OCI-LY7 (cell line): ENCODE measurements around the gene ZSCAN5C. TPM values are rescaled to one million over a fixed set of nuclear protein-coding genes. Genes with fewer than 3 reads are reported as not detected.

Experiments used
- BruUV-seq: library from RNA; stranded (reverse); fragments of 400-500 nt; replicated peaks from 2 replicates; lab custom pipeline; 2021; lab: Mats Ljungman, UMichigan
- CTCF ChIA-PET: fragments of 300-600 bp; sonication (Branson Sonifier 250); formaldehyde crosslinking; loops from one replicate; lab custom pipeline; 2022; ENCODE audit warnings: antibody characterized with exemption; ENCODE audit not compliant: unreplicated experiment; lab: Charles Lee
- POLR2A ChIA-PET: fragments of 300-600 bp; sonication (Branson Sonifier 250); formaldehyde crosslinking; loops from one replicate; lab custom pipeline; 2022; ENCODE audit warnings: antibody characterized with exemption; lab: Charles Lee
- DNase-seq: peaks from one replicate; pipeline ENCODE4 v3.0.0-alpha.2; 2015; ENCODE audit warnings: low spot score
- H2AFZ ChIP-seq: fragments of 200-600 bp; sonication (generic), shearing (Covaris generic); 2 replicates; pipeline ENCODE4 v1.6.1; 2014; ENCODE audit warnings: mild to moderate bottlenecking, antibody characterized with exemption, low read length, moderate library complexity
- H3K27ac ChIP-seq: fragments of 200-600 bp; sonication (generic); 2 replicates; pipeline ENCODE4 v1.5.1; 2014; ENCODE audit warnings: mixed run types, low read depth, mild to moderate bottlenecking, moderate library complexity, low read length, inconsistent platforms; ENCODE audit not compliant: poor library complexity, severe bottlenecking
- H3K36me3 ChIP-seq: fragments of 200-600 bp; sonication (generic); 2 replicates; pipeline ENCODE4 v1.6.1; 2014; ENCODE audit warnings: mild to moderate bottlenecking, antibody characterized with exemption, low read length, moderate library complexity, mixed read lengths; ENCODE audit not compliant: insufficient read depth
- H3K4me1 ChIP-seq: fragments of 200-600 bp; sonication (generic); 2 replicates; pipeline ENCODE4 v1.5.1; 2014; ENCODE audit warnings: mild to moderate bottlenecking, low read length; ENCODE audit not compliant: insufficient read depth, poor library complexity, severe bottlenecking
- H3K4me2 ChIP-seq: fragments of 200-600 bp; sonication (generic); 2 replicates; pipeline ENCODE4 v1.6.1; 2014; ENCODE audit warnings: mild to moderate bottlenecking, low read length
- H3K4me3 ChIP-seq: fragments of 200-600 bp; sonication (generic); 2 replicates; pipeline ENCODE4 v1.5.1; 2014; ENCODE audit warnings: mild to moderate bottlenecking, low read depth, low read length; ENCODE audit not compliant: poor library complexity, severe bottlenecking
- H3K79me2 ChIP-seq: fragments of 200-600 bp; sonication (generic); 2 replicates; pipeline ENCODE4 v1.6.1; 2016; ENCODE audit warnings: low read depth, mild to moderate bottlenecking, low read length, moderate library complexity, mixed read lengths; ENCODE audit not compliant: insufficient read depth
- H3K9me2 ChIP-seq: fragments of 200-600 bp; sonication (generic); 2 replicates; pipeline ENCODE4 v1.6.1; 2016; ENCODE audit warnings: mild to moderate bottlenecking, low read length, mixed read lengths; ENCODE audit not compliant: insufficient read depth
- H3K9me3 ChIP-seq: fragments of 200-600 bp; sonication (generic); 2 replicates; pipeline ENCODE4 v1.6.1; 2014; ENCODE audit warnings: mild to moderate bottlenecking, mixed run types, low read length, mixed read lengths
- H4K20me1 ChIP-seq: fragments of 200-600 bp; sonication (generic); 2 replicates; pipeline ENCODE4 v1.6.1; 2014; ENCODE audit warnings: mild to moderate bottlenecking, antibody characterized with exemption, low read length, moderate library complexity, mixed read lengths; ENCODE audit not compliant: insufficient read depth
- CTCF ChIP-seq: fragments of 200-600 bp; sonication (generic); conservative IDR thresholded peaks from 2 replicates; pipeline ENCODE4 v1.5.1; 2014; ENCODE audit warnings: mild to moderate bottlenecking, antibody characterized with exemption, low read length, moderate library complexity, mixed read lengths
- EZH2phosphoT487 ChIP-seq: fragments of 200-600 bp; sonication (generic); IDR thresholded peaks from 2 replicates; pipeline ENCODE4 v1.6.1; 2018; ENCODE audit warnings: low read depth, borderline replicate concordance, mild to moderate bottlenecking, mixed run types, antibody characterized with exemption, low read length, moderate library complexity, mixed read lengths
- intact Hi-C: fragments of 100-400 bp; cut with micrococcal nuclease; formaldehyde crosslinking; loops from one replicate; pipeline ENCODE4 v1.10.0; 2022; ENCODE audit not compliant: unreplicated experiment
- total RNA-seq, 2 experiments: library from RNA; depleted of rRNA in 1 of 2; stranded (reverse); fragments of >200 nt in 1 of 2; shearing (Covaris generic) in 1 of 2; gene quantifications; 2 replicates each; pipeline ENCODE4 v1.2.3, GENCODE V29; 2014 to 2022

ZSCAN5C gene
- total RNA-seq, 2 experiments from 2014 or later = not detected

GRCh38 chr19:56158170-56158757 is 43.8 kb upstream of the ZSCAN5C start:
- Histone ChIP-seq H3K9me3 (no peaks in the 10 kb centered on the region), H3K4me1 (no peaks in the 10 kb centered on the region), H3K4me2 (no peak overlapping the region), H2AFZ (no peak overlapping the region), H3K36me3 (peaks cover 31% of the 10 kb centered on the region), H4K20me1 (no peaks in the 10 kb centered on the region), H3K4me3 (no peak overlapping the region), H3K27ac (no peak overlapping the region), H3K9me2 (no peaks in the 10 kb centered on the region), H3K79me2 (no peaks in the 10 kb centered on the region)
- POLR2A ChIA-PET = no interaction called here
- TF ChIP-seq EZH2phosphoT487 (no peak), CTCF (no peak)
- no peak for DNase-seq
- CTCF ChIA-PET = no interaction called here
- intact Hi-C loops = no loop called here
- no TSS peak for BruUV-seq

GRCh38 chr19:56159009-56159559 is 43.0 kb upstream of the ZSCAN5C start:
- CTCF ChIA-PET = no interaction called here
- BruUV-seq = no TSS peak

More at GRCh38 chr19:56159009-56159559, 43.0 kb upstream of the ZSCAN5C start:
- H3K4me3 ChIP-seq = no peak overlapping the region
- no peak overlapping the region for H3K27ac ChIP-seq
- H3K4me2 ChIP-seq = no peak overlapping the region
- no peaks in the 10 kb centered on the region for H3K9me3 ChIP-seq
- intact Hi-C loops = no loop called here
- no peaks in the 10 kb centered on the region for H4K20me1 ChIP-seq
- POLR2A ChIA-PET = no interaction called here
- TF ChIP-seq CTCF (no peak), EZH2phosphoT487 (no peak)
- peaks cover 27% of the 10 kb centered on the region for H3K36me3 ChIP-seq
- H3K4me1 ChIP-seq = no peaks in the 10 kb centered on the region
- DNase-seq = no peak
- no peaks in the 10 kb centered on the region for H3K9me2 ChIP-seq
- no peaks in the 10 kb centered on the region for H3K79me2 ChIP-seq
- no peak overlapping the region for H2AFZ ChIP-seq
